Occipital lobe (tissue), 2 donors: ENCODE measurements around the gene SLC16A9. TPM values are rescaled to one million over a fixed set of nuclear protein-coding genes. Genes with fewer than 3 reads are reported as not detected.
"Not testable (repeated sequence)": the region's sequence is repeated elsewhere in the genome, so short reads cannot be mapped to it uniquely, and the experiment has no call there.

Experiments used
- DNase-seq: peaks from one replicate; lab custom pipeline; 2025; lab: John Stamatoyannopoulos, UW
- total RNA-seq: library from RNA; depleted of rRNA; stranded (reverse); fragments of >200 nt; gene quantifications from one replicate; pipeline ENCODE4 v1.2.3, GENCODE V29; 2014

Gene SLC16A9
- total RNA-seq, 1 donor from 2014 or later: 11.4 TPM

- DNase-seq: no peak
These were observed 32.3 kb downstream of the SLC16A9 start for GRCh38 chr10:59677253-59677831.

GRCh38 chr10:59675812-59676211 is 33.8 kb downstream of the SLC16A9 start:
- DNase-seq: no peak

DNA sequence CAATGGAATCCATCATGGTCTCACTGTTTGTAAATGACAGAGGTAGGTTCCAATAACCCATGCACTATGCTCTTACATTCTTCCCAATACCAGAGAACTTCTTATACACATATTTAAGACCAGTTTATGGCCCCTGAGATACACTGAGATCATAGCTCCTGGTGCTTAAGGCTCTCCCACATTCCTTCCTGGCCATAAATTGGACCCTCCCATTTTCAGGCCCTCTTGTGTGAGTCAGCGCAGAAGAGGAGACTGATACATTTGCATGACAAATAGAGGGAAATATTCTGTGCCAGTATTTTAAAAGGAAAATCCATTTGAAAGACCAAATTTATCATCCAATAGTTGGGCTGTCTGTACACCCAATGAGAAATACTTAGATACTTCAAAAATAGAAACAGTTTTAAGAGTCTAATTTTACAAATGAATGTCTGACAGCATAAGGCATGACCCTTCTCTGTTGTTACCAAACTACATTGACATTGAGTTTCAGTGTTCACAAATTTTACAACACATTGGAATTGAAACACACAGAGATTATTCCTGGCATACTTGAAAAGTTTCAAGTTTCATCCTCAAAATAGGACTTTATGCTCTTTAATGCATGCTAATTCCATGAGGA is 35.3 kb downstream of the SLC16A9 start:
- no peak for DNase-seq

- DNase-seq: no peak
These were observed 37.3 kb downstream of the SLC16A9 start for GRCh38 chr10:59672150-59672875.

DNA sequence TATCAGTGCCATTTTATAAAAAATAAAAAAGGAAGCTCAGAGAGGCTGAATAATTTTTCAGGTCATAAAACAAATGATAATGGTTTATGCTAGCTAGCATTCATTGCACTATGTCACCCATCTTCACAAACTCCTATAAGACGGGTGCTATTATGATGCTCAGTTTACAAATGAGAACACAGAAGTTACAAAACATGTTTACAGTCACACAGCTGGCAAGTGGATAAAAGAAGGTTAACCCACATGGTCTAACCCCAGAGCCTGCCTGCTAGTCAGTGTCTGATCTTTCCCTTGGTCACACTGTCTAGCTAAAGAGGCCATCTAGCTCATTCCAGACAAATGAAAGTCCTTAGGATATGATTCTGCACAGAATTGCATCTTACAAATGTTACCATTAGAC is 39.4 kb downstream of the SLC16A9 start:
- no peak for DNase-seq

GRCh38 chr10:59668096-59668495 is 41.6 kb downstream of the SLC16A9 start:
- no peak for DNase-seq

DNA sequence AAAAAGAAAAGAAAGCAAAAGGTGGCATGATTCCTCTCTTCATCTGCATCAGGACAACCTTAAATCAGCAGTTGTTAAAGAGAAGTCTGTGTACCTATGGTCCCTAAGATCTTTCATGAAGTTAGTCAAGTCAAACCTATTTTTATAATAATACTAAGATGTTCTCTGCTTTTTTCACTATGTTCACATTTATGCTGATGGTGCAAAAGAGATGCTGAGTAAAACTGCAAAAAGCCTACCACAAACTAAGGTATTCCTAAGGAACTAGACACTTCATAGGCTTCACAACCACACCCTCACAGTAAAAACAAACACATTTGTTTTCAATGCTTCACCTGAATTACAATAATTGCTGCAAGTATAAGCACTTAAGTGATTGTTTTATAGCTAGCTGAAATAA is 43.3 kb downstream of the SLC16A9 start:
- DNase-seq: no peak

DNA sequence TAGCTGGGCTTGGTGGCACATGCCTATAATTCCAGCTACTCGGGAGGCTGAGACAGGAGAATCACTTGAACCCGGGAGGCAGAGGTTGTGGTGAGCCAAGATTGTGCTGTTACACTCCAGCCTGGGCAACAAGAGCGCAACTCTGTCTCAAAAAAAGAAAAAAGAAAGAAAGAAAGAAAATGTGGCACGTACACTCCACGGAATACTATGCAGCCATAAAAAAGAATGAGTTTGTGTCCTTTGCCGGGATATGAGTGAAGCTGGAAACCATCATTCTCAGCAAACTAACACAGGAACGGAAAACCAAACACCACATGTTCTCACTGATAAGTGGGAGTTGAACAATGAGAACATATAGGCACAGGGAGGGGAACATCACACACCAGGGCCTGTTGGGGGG is 46.4 kb downstream of the SLC16A9 start:
- not testable (repeated sequence) for DNase-seq

- no peak for DNase-seq
These were observed 51.9 kb downstream of the SLC16A9 start for GRCh38 chr10:59657724-59658123.

GRCh38 chr10:59655309-59655708 is 54.3 kb downstream of the SLC16A9 start:
- DNase-seq: no peak

DNA sequence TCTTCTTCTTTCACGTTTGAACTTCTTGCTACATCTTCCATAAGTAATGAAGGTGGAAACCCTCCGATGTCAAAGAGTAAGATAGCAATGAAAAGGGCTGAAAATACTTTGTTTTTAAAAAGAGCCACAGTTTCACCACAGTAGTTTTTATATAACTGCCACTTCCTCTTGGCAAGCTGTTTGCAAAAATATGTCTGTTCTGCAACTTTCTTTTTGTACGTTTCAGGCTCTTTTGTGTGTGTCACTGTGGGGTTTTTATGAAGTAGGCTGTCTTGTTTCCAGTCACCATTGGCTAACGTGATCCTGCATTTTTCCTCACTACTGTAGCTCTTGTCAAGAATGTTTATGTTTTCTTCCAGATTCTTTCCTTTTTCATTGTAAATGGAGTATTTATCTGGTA is 55.6 kb downstream of the SLC16A9 start:
- no peak for DNase-seq

GRCh38 chr10:59651902-59652301 is 57.7 kb downstream of the SLC16A9 start:
- no peak for DNase-seq

- DNase-seq: no peak
These were observed 59.9 kb downstream of the SLC16A9 start for GRCh38 chr10:59649606-59650346.

- peak; percentile 11 for DNase-seq
These were observed 60.9 kb downstream of the SLC16A9 start for GRCh38 chr10:59648711-59649201.

DNA sequence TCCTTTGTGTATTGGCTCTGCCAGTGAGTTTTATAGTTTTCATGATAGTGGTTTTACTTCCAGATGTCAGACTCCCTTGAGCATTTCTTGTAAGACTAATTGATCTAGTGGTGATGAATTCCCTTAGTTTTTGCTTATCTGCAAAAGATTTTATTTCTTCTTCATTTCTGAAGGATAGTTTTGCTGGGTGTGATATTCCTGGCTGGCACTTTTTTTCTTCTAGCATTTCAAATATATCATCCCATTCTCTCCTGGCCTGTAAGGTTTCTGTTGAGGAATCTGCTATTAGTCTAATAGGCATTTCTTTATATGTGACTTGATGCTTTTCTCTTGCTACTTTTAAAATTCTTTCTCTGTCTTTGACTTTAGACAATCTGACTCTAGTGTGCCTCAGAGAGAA is 64.8 kb downstream of the SLC16A9 start:
- no peak for DNase-seq

GRCh38 chr10:59641688-59642087 is 68.0 kb downstream of the SLC16A9 start:
- DNase-seq: not testable (repeated sequence)

DNA sequence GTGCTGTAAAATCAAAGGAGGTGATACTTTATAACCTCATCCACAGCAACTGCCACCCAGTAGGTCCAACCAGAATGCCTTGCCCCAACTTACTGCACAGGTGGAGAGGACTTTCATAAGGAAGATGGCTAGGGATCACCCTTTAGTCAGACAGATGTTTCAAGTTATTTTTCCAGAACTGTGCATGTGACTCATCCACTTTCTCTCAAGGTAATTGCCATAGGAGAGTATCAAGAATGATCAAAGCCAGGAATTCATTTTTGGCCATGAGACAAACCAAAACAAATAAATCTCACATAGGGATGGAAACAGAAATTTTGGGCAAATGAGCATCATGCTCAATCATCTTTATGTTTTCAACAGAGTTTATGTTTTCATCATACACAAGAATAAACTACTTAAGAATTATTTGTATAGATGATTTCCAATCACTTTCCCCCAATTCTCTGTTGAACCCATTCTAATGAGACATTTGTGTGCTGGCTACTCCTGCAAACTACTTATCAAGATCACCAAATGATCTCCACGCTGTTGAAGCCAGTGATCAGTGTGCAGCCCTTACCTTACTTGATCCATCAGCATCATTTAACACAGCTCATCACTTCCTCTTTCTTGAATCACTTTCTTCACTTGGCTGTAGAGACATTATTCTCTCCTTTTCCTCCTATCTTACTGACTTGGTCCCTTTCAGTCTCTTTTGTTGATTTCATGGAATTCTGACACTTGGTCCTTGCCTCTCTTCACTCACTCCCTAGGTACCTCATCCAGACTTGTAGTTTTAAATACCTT is 74.0 kb downstream of the SLC16A9 start:
- DNase-seq: no peak

- no peak for DNase-seq
These were observed 75.5 kb downstream of the SLC16A9 start for GRCh38 chr10:59634102-59634501.

DNA sequence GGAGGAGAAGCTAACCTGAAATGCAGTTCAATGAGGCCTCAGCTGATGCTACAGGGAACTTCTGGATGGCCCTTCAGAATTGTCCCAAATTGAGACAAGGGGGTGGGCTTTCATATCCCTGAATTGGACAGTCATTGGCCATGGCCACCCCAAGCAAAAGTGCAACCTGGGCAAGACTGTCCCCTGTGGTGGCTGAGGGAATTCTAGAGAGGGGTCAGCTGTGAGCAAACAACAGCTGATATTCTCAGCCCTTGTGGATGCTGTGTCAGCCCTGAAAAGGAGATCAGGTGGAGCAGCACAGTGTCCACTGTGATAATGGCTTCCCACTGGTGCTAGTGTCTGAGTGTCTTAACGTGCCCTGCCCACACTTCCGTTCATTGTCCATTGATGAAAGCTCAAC is 76.6 kb downstream of the SLC16A9 start:
- DNase-seq: no peak

DNA sequence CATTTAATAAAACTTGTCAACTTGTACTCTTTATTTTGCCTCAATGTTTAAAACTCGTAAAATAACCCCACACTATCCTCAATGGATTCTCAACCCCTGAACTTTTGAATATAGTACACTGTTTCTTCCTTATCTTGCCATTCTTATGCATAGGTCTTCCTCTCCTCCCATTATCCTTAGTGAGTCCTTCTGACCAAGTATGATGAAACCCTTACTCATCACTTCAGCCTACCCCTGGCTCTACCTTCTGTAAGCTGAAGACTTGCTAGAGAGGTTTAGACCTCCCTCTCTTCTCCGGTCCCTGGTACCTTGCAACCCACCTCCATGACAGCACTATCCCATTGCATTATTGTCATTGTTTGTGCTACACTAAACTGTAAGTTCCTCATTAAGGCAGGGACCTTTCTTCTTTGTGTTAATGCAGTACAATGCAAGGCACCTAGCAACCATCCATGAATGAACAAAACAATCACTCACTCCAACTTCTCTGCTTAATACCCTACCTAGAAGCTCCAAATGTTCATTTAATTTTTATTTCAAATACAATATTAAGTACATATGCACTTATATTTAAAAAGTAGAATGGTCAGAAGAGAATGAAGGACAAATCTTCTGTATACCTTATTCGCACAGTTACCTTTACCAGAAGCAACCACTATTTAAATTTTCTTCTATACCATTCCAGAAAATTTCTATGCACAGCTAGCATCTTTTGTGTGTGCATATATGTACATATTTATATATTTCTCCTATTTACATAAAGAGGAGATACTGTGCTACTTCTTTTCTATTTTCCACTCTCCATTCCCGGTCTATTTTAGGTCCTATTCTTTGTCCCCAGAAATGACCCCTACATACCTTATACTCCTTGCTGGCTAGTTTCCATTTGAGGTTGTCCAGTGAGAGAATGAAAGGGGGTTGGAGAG is 77.5 kb downstream of the SLC16A9 start:
- DNase-seq: no peak
